Measurements from ENCODE around the gene FAM181B.

FAM181B gene

GRCh38 chr11:82756765-82757639 is 23.3 kb upstream of the FAM181B start:
- H2AFZ ChIP-seq (ENCODE audit: low read depth, low read length): peak overlapping the region; percentile 43
- TF ChIP-seq EZH2phosphoT487 (IDR thresholded peaks at IDR 0.05; ENCODE audit: low read depth): no peak
- no peak for TF ChIP-seq CTCF (IDR thresholded peaks at IDR 0.05; ENCODE audit: low read depth, low read length)
- H3K4me1 ChIP-seq (ENCODE audit: low read length): peaks cover 23% of the 10 kb centered on the region

GRCh38 chr11:82754410-82754809 is 20.7 kb upstream of the FAM181B start:
- Histone ChIP-seq H3K36me3 (replicated peaks; ENCODE audit: low read depth, low read length) (no peaks in the 10 kb centered on the region), H3K27ac (ENCODE audit: low read length) (no peak overlapping the region), H4K20me1 (ENCODE audit: insufficient read depth, low read length) (no peaks in the 10 kb centered on the region), H3K4me2 (ENCODE audit: low read length) (no peak overlapping the region), H3K79me2 (ENCODE audit: low read length) (no peaks in the 10 kb centered on the region), H3K9ac (ENCODE audit: low read length) (no peak overlapping the region), H3K4me3 (ENCODE audit: low read length) (no peak overlapping the region), H3K27me3 (ENCODE audit: low read depth, low read length) (no peaks in the 10 kb centered on the region), H2AFZ (ENCODE audit: low read depth, low read length) (no peak overlapping the region), H3K9me3 (ENCODE audit: insufficient read depth, low read length) (no peaks in the 10 kb centered on the region), H3K4me1 (ENCODE audit: low read length) (peaks cover 23% of the 10 kb centered on the region)
- TF ChIP-seq CTCF (IDR thresholded peaks at IDR 0.05; ENCODE audit: low read depth, low read length) (no peak), EZH2phosphoT487 (IDR thresholded peaks at IDR 0.05; ENCODE audit: low read depth) (no peak)

More at GRCh38 chr11:82756765-82757639, 23.3 kb upstream of the FAM181B start:
- no peaks in the 10 kb centered on the region for H3K9me3 ChIP-seq (ENCODE audit: insufficient read depth, low read length)
- H4K20me1 ChIP-seq (ENCODE audit: insufficient read depth, low read length): no peaks in the 10 kb centered on the region
- H3K36me3 ChIP-seq (replicated peaks; ENCODE audit: low read depth, low read length): no peaks in the 10 kb centered on the region
- peak overlapping the region; percentile 30 for H3K4me3 ChIP-seq (ENCODE audit: low read length)
- no peaks in the 10 kb centered on the region for H3K79me2 ChIP-seq (ENCODE audit: low read length)
- no peaks in the 10 kb centered on the region for H3K27me3 ChIP-seq (ENCODE audit: low read depth, low read length)
- no peak overlapping the region for H3K27ac ChIP-seq (ENCODE audit: low read length)
- H3K4me2 ChIP-seq (ENCODE audit: low read length): peak overlapping the region; percentile 54
- H3K9ac ChIP-seq (ENCODE audit: low read length): no peak overlapping the region

- Histone ChIP-seq H3K9me3 (ENCODE audit: insufficient read depth, low read length) (no peaks in the 10 kb centered on the region), H3K4me2 (ENCODE audit: low read length) (no peak overlapping the region), H4K20me1 (ENCODE audit: insufficient read depth, low read length) (no peaks in the 10 kb centered on the region), H3K9ac (ENCODE audit: low read length) (no peak overlapping the region), H3K4me3 (ENCODE audit: low read length) (no peak overlapping the region), H3K79me2 (ENCODE audit: low read length) (no peaks in the 10 kb centered on the region), H3K27ac (ENCODE audit: low read length) (no peak overlapping the region), H2AFZ (ENCODE audit: low read depth, low read length) (no peak overlapping the region), H3K36me3 (replicated peaks; ENCODE audit: low read depth, low read length) (no peaks in the 10 kb centered on the region), H3K27me3 (ENCODE audit: low read depth, low read length) (no peaks in the 10 kb centered on the region), H3K4me1 (ENCODE audit: low read length) (peaks cover 23% of the 10 kb centered on the region)
- TF ChIP-seq CTCF (IDR thresholded peaks at IDR 0.05; ENCODE audit: low read depth, low read length) (no peak), EZH2phosphoT487 (IDR thresholded peaks at IDR 0.05; ENCODE audit: low read depth) (no peak)
Measured at GRCh38 chr11:82753921-82754320, 20.3 kb upstream of the FAM181B start.

GRCh38 chr11:82752801-82753200 is 19.1 kb upstream of the FAM181B start:
- Histone ChIP-seq H3K4me1 (ENCODE audit: low read length) (peaks cover 17% of the 10 kb centered on the region), H3K9ac (ENCODE audit: low read length) (no peak overlapping the region), H3K27me3 (ENCODE audit: low read depth, low read length) (no peaks in the 10 kb centered on the region)

More at GRCh38 chr11:82752801-82753200, 19.1 kb upstream of the FAM181B start:
- Histone ChIP-seq H3K4me3 (ENCODE audit: low read length) (no peak overlapping the region), H3K79me2 (ENCODE audit: low read length) (no peaks in the 10 kb centered on the region), H3K9me3 (ENCODE audit: insufficient read depth, low read length) (no peaks in the 10 kb centered on the region), H4K20me1 (ENCODE audit: insufficient read depth, low read length) (no peaks in the 10 kb centered on the region), H3K36me3 (replicated peaks; ENCODE audit: low read depth, low read length) (no peaks in the 10 kb centered on the region), H3K27ac (ENCODE audit: low read length) (no peak overlapping the region), H2AFZ (ENCODE audit: low read depth, low read length) (no peak overlapping the region), H3K4me2 (ENCODE audit: low read length) (no peak overlapping the region)
- no peak for TF ChIP-seq EZH2phosphoT487 (IDR thresholded peaks at IDR 0.05; ENCODE audit: low read depth)
- TF ChIP-seq CTCF (IDR thresholded peaks at IDR 0.05; ENCODE audit: low read depth, low read length): no peak
